Activated naive CD8-positive, alpha-beta T cell treated with anti-CD3 and anti-CD28 coated beads, Interleukin-2, amount 50 U/mL, for 24 hours (primary cell): ENCODE results near the gene KCNQ1OT1.

ENCODE experiments used
- ATAC-seq: fragments of 150-1000 bp; cut with Tn5 transposase; one replicate; pipeline ENCODE4 v1.10.0; 2021
- DNase-seq: peaks from one replicate; pipeline ENCODE4 v3.0.0; 2021
- H3K27ac Mint-ChIP-seq: one replicate; pipeline ENCODE4 v1.8.0; 2021; ENCODE audit warnings: mild to moderate bottlenecking, mixed read lengths
- H3K27me3 Mint-ChIP-seq: one replicate; pipeline ENCODE4 v1.8.0; 2021; ENCODE audit warnings: mixed read lengths
- H3K36me3 Mint-ChIP-seq: one replicate; pipeline ENCODE4 v1.8.0; 2021; ENCODE audit warnings: low read depth, mixed read lengths
- H3K4me1 Mint-ChIP-seq: one replicate; pipeline ENCODE4 v1.8.0; 2021; ENCODE audit warnings: mixed read lengths
- H3K4me3 Mint-ChIP-seq: one replicate; pipeline ENCODE4 v1.8.0; 2021; ENCODE audit warnings: mild to moderate bottlenecking, moderate library complexity, mixed read lengths
- H3K9me3 Mint-ChIP-seq: one replicate; pipeline ENCODE4 v1.8.0; 2021; ENCODE audit warnings: mixed read lengths

KCNQ1OT1 gene

GRCh38 chr11:2704356-2704755 is 4.6 kb upstream of the KCNQ1OT1 start:
- ATAC-seq (no peak), DNase-seq (no peak)
- H3K27ac Mint-ChIP-seq: no peak overlapping the region
- peaks cover 2% of the 10 kb centered on the region for H3K4me1 Mint-ChIP-seq
- no peak overlapping the region for H3K4me3 Mint-ChIP-seq
- no peaks in the 10 kb centered on the region for H3K9me3 Mint-ChIP-seq
- H3K36me3 Mint-ChIP-seq: peaks cover 2% of the 10 kb centered on the region
- H3K27me3 Mint-ChIP-seq: no peaks in the 10 kb centered on the region

GRCh38 chr11:2703363-2704141 is 3.8 kb upstream of the KCNQ1OT1 start:
- peaks cover under 1% of the 10 kb centered on the region for H3K27me3 Mint-ChIP-seq
- peaks cover 4% of the 10 kb centered on the region for H3K36me3 Mint-ChIP-seq
- H3K27ac Mint-ChIP-seq: no peak overlapping the region
- H3K9me3 Mint-ChIP-seq: no peaks in the 10 kb centered on the region
- no peak overlapping the region for H3K4me3 Mint-ChIP-seq
- ATAC-seq (no peak), DNase-seq (no peak)
- peaks cover 7% of the 10 kb centered on the region for H3K4me1 Mint-ChIP-seq

GRCh38 chr11:2702771-2703362 is 3.1 kb upstream of the KCNQ1OT1 start:
- Mint-ChIP-seq H3K27ac (no peak overlapping the region), H3K36me3 (peaks cover 4% of the 10 kb centered on the region), H3K4me1 (peaks cover 11% of the 10 kb centered on the region), H3K9me3 (no peaks in the 10 kb centered on the region), H3K27me3 (peaks cover 4% of the 10 kb centered on the region), H3K4me3 (no peak overlapping the region)
- DNase-seq: no peak
- ATAC-seq: no peak

GRCh38 chr11:2701898-2702434 is 2.2 kb upstream of the KCNQ1OT1 start:
- peaks cover 4% of the 10 kb centered on the region for H3K36me3 Mint-ChIP-seq
- no peak overlapping the region for H3K4me3 Mint-ChIP-seq
- ATAC-seq (no peak), DNase-seq (no peak)
- no peaks in the 10 kb centered on the region for H3K9me3 Mint-ChIP-seq
- H3K27ac Mint-ChIP-seq: no peak overlapping the region
- peaks cover 4% of the 10 kb centered on the region for H3K27me3 Mint-ChIP-seq
- peaks cover 11% of the 10 kb centered on the region for H3K4me1 Mint-ChIP-seq

- ATAC-seq: no peak
- peaks cover 4% of the 10 kb centered on the region for H3K27me3 Mint-ChIP-seq
- no peak overlapping the region for H3K27ac Mint-ChIP-seq
- peaks cover 11% of the 10 kb centered on the region for H3K4me1 Mint-ChIP-seq
- peaks cover 4% of the 10 kb centered on the region for H3K36me3 Mint-ChIP-seq
- no peaks in the 10 kb centered on the region for H3K9me3 Mint-ChIP-seq
- DNase-seq: no peak
- H3K4me3 Mint-ChIP-seq: peak overlapping the region; percentile 58
Measured at GRCh38 chr11:2701230-2701629, 1.4 kb upstream of the KCNQ1OT1 start.

GRCh38 chr11:2700415-2701211 is 819 bp upstream of the KCNQ1OT1 start:
- Mint-ChIP-seq H3K4me1 (peaks cover 11% of the 10 kb centered on the region), H3K9me3 (no peaks in the 10 kb centered on the region), H3K27me3 (peaks cover 4% of the 10 kb centered on the region), H3K36me3 (peaks cover 2% of the 10 kb centered on the region), H3K27ac (no peak overlapping the region), H3K4me3 (peak overlapping the region; percentile 81)
- ATAC-seq (peak; percentile 22), DNase-seq (peak; percentile 62)

GRCh38 chr11:2699185-2699530 is 636 bp downstream of the KCNQ1OT1 start:
- Mint-ChIP-seq H3K36me3 (peaks cover 2% of the 10 kb centered on the region), H3K4me3 (peak overlapping the region; percentile 81)

GRCh38 chr11:2698386-2699184 is 1.2 kb downstream of the KCNQ1OT1 start:
- peak overlapping the region; percentile 44 for H3K27ac Mint-ChIP-seq
- DNase-seq (no peak), ATAC-seq (no peak)
- peaks cover 11% of the 10 kb centered on the region for H3K4me1 Mint-ChIP-seq
- peaks cover 2% of the 10 kb centered on the region for H3K36me3 Mint-ChIP-seq
- peak overlapping the region; percentile 81 for H3K4me3 Mint-ChIP-seq
- no peaks in the 10 kb centered on the region for H3K9me3 Mint-ChIP-seq
- peaks cover 4% of the 10 kb centered on the region for H3K27me3 Mint-ChIP-seq

More at GRCh38 chr11:2699185-2699530, 636 bp downstream of the KCNQ1OT1 start:
- peaks cover 4% of the 10 kb centered on the region for H3K27me3 Mint-ChIP-seq
- ATAC-seq (no peak), DNase-seq (peak; percentile 10)
- H3K4me1 Mint-ChIP-seq: peaks cover 11% of the 10 kb centered on the region
- peak overlapping the region; percentile 44 for H3K27ac Mint-ChIP-seq
- H3K9me3 Mint-ChIP-seq: no peaks in the 10 kb centered on the region

GRCh38 chr11:2697866-2698265 is 1.9 kb downstream of the KCNQ1OT1 start:
- no peak overlapping the region for H3K4me3 Mint-ChIP-seq
- H3K27ac Mint-ChIP-seq: no peak overlapping the region
- DNase-seq (no peak), ATAC-seq (no peak)
- peaks cover 4% of the 10 kb centered on the region for H3K27me3 Mint-ChIP-seq
- peaks cover 11% of the 10 kb centered on the region for H3K4me1 Mint-ChIP-seq
- H3K9me3 Mint-ChIP-seq: no peaks in the 10 kb centered on the region
- peaks cover 2% of the 10 kb centered on the region for H3K36me3 Mint-ChIP-seq

- H3K36me3 Mint-ChIP-seq: peaks cover 2% of the 10 kb centered on the region
- H3K9me3 Mint-ChIP-seq: no peaks in the 10 kb centered on the region
- peaks cover 11% of the 10 kb centered on the region for H3K4me1 Mint-ChIP-seq
- H3K4me3 Mint-ChIP-seq: no peak overlapping the region
- no peak overlapping the region for H3K27ac Mint-ChIP-seq
- DNase-seq (no peak), ATAC-seq (no peak)
- H3K27me3 Mint-ChIP-seq: peaks cover 4% of the 10 kb centered on the region
Measured at GRCh38 chr11:2696455-2696854, 3.3 kb downstream of the KCNQ1OT1 start.

- H3K27ac Mint-ChIP-seq: no peak overlapping the region
- H3K36me3 Mint-ChIP-seq: peaks cover 2% of the 10 kb centered on the region
- H3K27me3 Mint-ChIP-seq: peaks cover 4% of the 10 kb centered on the region
- ATAC-seq: no peak
- DNase-seq: no peak
- H3K4me1 Mint-ChIP-seq: peaks cover 9% of the 10 kb centered on the region
- no peak overlapping the region for H3K4me3 Mint-ChIP-seq
- no peaks in the 10 kb centered on the region for H3K9me3 Mint-ChIP-seq
Measured at GRCh38 chr11:2694995-2695939, 4.5 kb downstream of the KCNQ1OT1 start.

GRCh38 chr11:2694495-2694894 is 5.3 kb downstream of the KCNQ1OT1 start:
- peaks cover 4% of the 10 kb centered on the region for H3K27me3 Mint-ChIP-seq
- peaks cover 2% of the 10 kb centered on the region for H3K36me3 Mint-ChIP-seq
- H3K4me3 Mint-ChIP-seq: no peak overlapping the region
- H3K27ac Mint-ChIP-seq: no peak overlapping the region
- no peak for ATAC-seq
- DNase-seq: no peak
- H3K4me1 Mint-ChIP-seq: peaks cover 9% of the 10 kb centered on the region
- no peaks in the 10 kb centered on the region for H3K9me3 Mint-ChIP-seq
